ENCODE results near the gene ELP5. TPM values are rescaled to one million over a fixed set of nuclear protein-coding genes. Genes with fewer than 3 reads are reported as not detected.

The ELP5 gene
- 64.8 and 65.3 TPM in 2 replicates for total RNA-seq

- H3K27me3 Mint-ChIP-seq (ENCODE audit: low read depth) = no peaks in the 10 kb centered on the region
- H3K36me3 Mint-ChIP-seq (ENCODE audit: low read depth) = peaks cover 54% of the 10 kb centered on the region
- H3K4me1 Mint-ChIP-seq (ENCODE audit: low read depth) = peaks cover 33% of the 10 kb centered on the region
- H3K4me3 Mint-ChIP-seq (ENCODE audit: low read depth) = peak within 1 kb of the TSS; percentile 92
- intact Hi-C loops (cut with micrococcal nuclease) = loop anchor here (1.0 to 2.0 kb wide), 5 partner anchors 10 to 231 kb away; partner anchors contain the start of genes EIF5A, GABARAP and SLC2A4
- no peaks in the 10 kb centered on the region for H3K9me3 Mint-ChIP-seq
- H3K27ac Mint-ChIP-seq = peak within 1 kb of the TSS; percentile 98
- peak; percentile 88 for DNase-seq (ENCODE audit: low spot score)
Observed at GRCh38 chr17:7252176-7253043, at the start of gene ELP5. ELP5 (plus strand) TSS chr17:7252215; CDS start chr17:7252551, 336 bp downstream.

GRCh38 chr17:7203391-7203790 lies 48.6 kb upstream of the ELP5 start:
- no peak overlapping the region for H3K27ac Mint-ChIP-seq
- DNase-seq (ENCODE audit: low spot score) = no peak
- H3K36me3 Mint-ChIP-seq (ENCODE audit: low read depth) = peaks cover 3% of the 10 kb centered on the region
- H3K4me1 Mint-ChIP-seq (ENCODE audit: low read depth) = peaks cover 23% of the 10 kb centered on the region
- H3K27me3 Mint-ChIP-seq (ENCODE audit: low read depth) = no peaks in the 10 kb centered on the region
- intact Hi-C loops (cut with micrococcal nuclease) = no loop called here
- H3K9me3 Mint-ChIP-seq = no peaks in the 10 kb centered on the region
- H3K4me3 Mint-ChIP-seq (ENCODE audit: low read depth) = peak overlapping the region; percentile 30

- peak overlapping the region; percentile 84 for H3K27ac Mint-ChIP-seq
Observed at GRCh38 chr17:7204336-7204735, 47.7 kb upstream of the ELP5 start.

DNA sequence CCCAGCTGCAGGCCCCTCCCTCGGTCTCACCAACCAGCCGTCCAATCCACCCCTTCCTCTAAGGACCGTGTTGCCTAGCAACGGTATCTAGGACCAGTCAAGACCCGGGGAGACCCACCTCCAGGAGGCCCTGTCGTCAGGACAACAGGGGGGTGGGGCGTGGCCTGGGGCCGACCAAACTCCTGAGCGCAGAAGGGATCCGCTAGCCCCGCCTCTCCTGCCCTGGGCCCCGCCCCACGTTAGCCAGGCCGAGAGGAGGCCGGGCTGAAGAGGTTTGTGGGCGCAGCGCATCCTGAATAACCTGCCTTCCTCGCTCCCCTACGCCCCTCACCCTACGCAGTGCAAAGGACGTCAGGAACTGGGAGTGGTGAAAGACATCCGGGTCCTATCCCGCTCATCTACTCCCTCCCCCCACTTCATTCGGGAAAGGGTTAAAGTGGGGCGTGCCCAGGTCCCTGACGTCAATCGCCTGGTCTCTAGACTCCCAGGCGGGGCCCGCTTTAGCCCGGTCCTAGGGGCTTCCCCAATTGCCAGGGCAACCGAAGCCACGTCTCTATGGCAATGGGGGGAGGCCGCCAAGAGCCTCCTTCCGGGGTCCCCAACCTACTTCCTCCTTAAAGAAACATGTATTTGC lies 47.1 kb upstream of the ELP5 start:
- DNase-seq (ENCODE audit: low spot score) = peak; percentile 89
- Mint-ChIP-seq H3K27me3 (ENCODE audit: low read depth) (no peaks in the 10 kb centered on the region), H3K4me1 (ENCODE audit: low read depth) (peaks cover 23% of the 10 kb centered on the region), H3K4me3 (ENCODE audit: low read depth) (peak overlapping the region; percentile 74), H3K36me3 (ENCODE audit: low read depth) (peaks cover 3% of the 10 kb centered on the region), H3K27ac (peak overlapping the region; percentile 84), H3K9me3 (no peaks in the 10 kb centered on the region)
- intact Hi-C loops (cut with micrococcal nuclease) = loop anchor here (1.0 kb wide), 1 partner anchor 9 kb away; no protein-coding TSS in a partner anchor

More at GRCh38 chr17:7204336-7204735, 47.7 kb upstream of the ELP5 start:
- Mint-ChIP-seq H3K36me3 (ENCODE audit: low read depth) (peaks cover 3% of the 10 kb centered on the region), H3K4me1 (ENCODE audit: low read depth) (peaks cover 23% of the 10 kb centered on the region), H3K9me3 (no peaks in the 10 kb centered on the region), H3K27me3 (ENCODE audit: low read depth) (no peaks in the 10 kb centered on the region), H3K4me3 (ENCODE audit: low read depth) (peak overlapping the region; percentile 74)
- no peak for DNase-seq (ENCODE audit: low spot score)
- intact Hi-C loops (cut with micrococcal nuclease) = no loop called here

DNA sequence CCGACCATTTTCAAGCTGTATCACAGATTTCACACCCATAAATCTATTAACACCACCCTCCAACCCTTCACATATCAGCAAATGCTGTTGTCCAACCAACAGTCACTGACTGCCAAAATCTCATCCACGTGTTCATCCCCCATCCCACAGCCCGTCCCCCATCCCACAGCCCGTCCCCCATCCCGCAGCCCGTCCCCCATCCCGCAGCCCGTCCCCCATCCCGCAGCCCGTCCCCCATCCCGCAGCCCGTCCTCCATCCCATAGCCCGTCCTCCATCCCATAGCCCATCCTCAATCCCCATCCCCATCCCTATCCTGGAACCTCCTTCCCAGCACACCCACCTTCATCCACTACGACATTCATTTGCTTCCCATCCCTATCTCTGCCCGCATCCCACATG lies 46.5 kb upstream of the ELP5 start:
- H3K4me3 Mint-ChIP-seq (ENCODE audit: low read depth) = peak overlapping the region; percentile 74
- peaks cover 3% of the 10 kb centered on the region for H3K27me3 Mint-ChIP-seq (ENCODE audit: low read depth)
- H3K9me3 Mint-ChIP-seq = no peaks in the 10 kb centered on the region
- H3K4me1 Mint-ChIP-seq (ENCODE audit: low read depth) = peaks cover 23% of the 10 kb centered on the region
- intact Hi-C loops (cut with micrococcal nuclease) = loop anchor here (1.0 kb wide), 1 partner anchor 9 kb away; no protein-coding TSS in a partner anchor
- peaks cover 3% of the 10 kb centered on the region for H3K36me3 Mint-ChIP-seq (ENCODE audit: low read depth)
- DNase-seq (ENCODE audit: low spot score) = no peak
- peak overlapping the region; percentile 84 for H3K27ac Mint-ChIP-seq

GRCh38 chr17:7207120-7208001 lies 44.7 kb upstream of the ELP5 start:
- H3K27ac Mint-ChIP-seq = no peak overlapping the region
- H3K4me3 Mint-ChIP-seq (ENCODE audit: low read depth) = no peak overlapping the region
- peaks cover 9% of the 10 kb centered on the region for H3K27me3 Mint-ChIP-seq (ENCODE audit: low read depth)
- peaks cover 23% of the 10 kb centered on the region for H3K4me1 Mint-ChIP-seq (ENCODE audit: low read depth)
- H3K9me3 Mint-ChIP-seq = no peaks in the 10 kb centered on the region
- no peaks in the 10 kb centered on the region for H3K36me3 Mint-ChIP-seq (ENCODE audit: low read depth)
- intact Hi-C loops (cut with micrococcal nuclease) = no loop called here
- no peak for DNase-seq (ENCODE audit: low spot score)

DNA sequence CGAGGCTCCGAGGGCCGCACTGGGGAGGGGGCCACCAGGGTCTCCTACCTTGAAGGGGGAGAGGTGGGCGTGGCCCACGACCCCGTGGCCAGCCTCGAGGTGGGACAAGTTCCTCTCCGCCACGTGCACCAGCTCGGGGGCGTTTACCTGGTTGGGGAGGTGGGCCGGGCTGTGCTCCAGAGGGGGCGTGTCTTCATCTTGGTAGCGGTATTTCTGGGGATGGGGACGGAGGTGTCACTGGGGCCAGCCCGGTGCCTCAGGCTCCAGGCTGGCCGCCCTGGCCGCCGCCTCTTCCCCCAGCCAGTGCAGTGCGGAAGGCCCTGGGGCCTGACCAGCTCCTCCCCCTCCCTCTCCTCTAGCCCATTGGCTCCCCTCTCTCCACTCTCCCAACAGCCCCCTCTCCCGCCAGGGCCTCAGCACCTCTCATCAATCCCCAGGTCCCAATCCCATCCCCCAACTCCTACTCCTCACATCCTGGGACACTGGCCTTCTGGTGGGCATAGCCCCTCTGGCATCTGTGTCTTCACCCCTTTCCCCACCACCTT lies 43.9 kb upstream of the ELP5 start:
- Mint-ChIP-seq H3K9me3 (no peaks in the 10 kb centered on the region), H3K36me3 (ENCODE audit: low read depth) (no peaks in the 10 kb centered on the region), H3K4me3 (ENCODE audit: low read depth) (no peak overlapping the region), H3K4me1 (ENCODE audit: low read depth) (peaks cover 23% of the 10 kb centered on the region), H3K27ac (no peak overlapping the region), H3K27me3 (ENCODE audit: low read depth) (peaks cover 10% of the 10 kb centered on the region)
- intact Hi-C loops (cut with micrococcal nuclease) = no loop called here
- DNase-seq (ENCODE audit: low spot score) = no peak

GRCh38 chr17:7208754-7209460 lies 43.1 kb upstream of the ELP5 start:
- Mint-ChIP-seq H3K9me3 (no peaks in the 10 kb centered on the region), H3K36me3 (ENCODE audit: low read depth) (no peaks in the 10 kb centered on the region), H3K27me3 (ENCODE audit: low read depth) (peaks cover 15% of the 10 kb centered on the region), H3K4me3 (ENCODE audit: low read depth) (no peak overlapping the region), H3K4me1 (ENCODE audit: low read depth) (peaks cover 29% of the 10 kb centered on the region), H3K27ac (no peak overlapping the region)
- no peak for DNase-seq (ENCODE audit: low spot score)
- intact Hi-C loops (cut with micrococcal nuclease) = no loop called here

GRCh38 chr17:7211491-7212273 lies 40.3 kb upstream of the ELP5 start:
- intact Hi-C loops (cut with micrococcal nuclease) = no loop called here
- Mint-ChIP-seq H3K27me3 (ENCODE audit: low read depth) (peaks cover 15% of the 10 kb centered on the region), H3K4me1 (ENCODE audit: low read depth) (peaks cover 31% of the 10 kb centered on the region), H3K4me3 (ENCODE audit: low read depth) (no peak overlapping the region), H3K36me3 (ENCODE audit: low read depth) (no peaks in the 10 kb centered on the region), H3K27ac (no peak overlapping the region), H3K9me3 (no peaks in the 10 kb centered on the region)
- no peak for DNase-seq (ENCODE audit: low spot score)

DNA sequence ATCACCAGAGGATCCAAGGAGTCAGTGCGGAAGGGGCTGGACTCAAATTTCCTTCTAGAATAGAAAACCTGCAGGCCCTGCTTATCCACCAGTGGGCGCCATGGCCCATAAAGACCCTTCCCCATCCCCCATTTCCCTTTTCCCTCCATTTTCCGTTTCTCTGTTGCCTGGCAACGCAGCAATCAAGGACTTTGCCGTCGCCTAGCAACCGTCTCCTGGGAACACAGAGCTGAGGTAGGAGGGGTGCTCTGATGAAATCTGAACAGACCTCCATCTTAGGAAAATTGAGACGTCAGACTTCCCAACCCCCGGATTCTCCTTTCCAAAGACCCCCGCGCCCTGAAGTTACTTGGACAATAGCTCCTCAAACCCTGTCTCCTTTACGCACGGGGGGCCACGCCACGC lies 38.1 kb upstream of the ELP5 start:
- DNase-seq (ENCODE audit: low spot score) = peak; percentile 63
- peak overlapping the region; percentile 85 for H3K4me3 Mint-ChIP-seq (ENCODE audit: low read depth)
- peak overlapping the region; percentile 93 for H3K27ac Mint-ChIP-seq
- H3K27me3 Mint-ChIP-seq (ENCODE audit: low read depth) = peaks cover 15% of the 10 kb centered on the region
- H3K36me3 Mint-ChIP-seq (ENCODE audit: low read depth) = no peaks in the 10 kb centered on the region
- H3K4me1 Mint-ChIP-seq (ENCODE audit: low read depth) = peaks cover 42% of the 10 kb centered on the region
- H3K9me3 Mint-ChIP-seq = no peaks in the 10 kb centered on the region
- intact Hi-C loops (cut with micrococcal nuclease) = loop anchor here (1.0 to 2.0 kb wide), 4 partner anchors 9 to 179 kb away; partner anchors contain the start of genes EIF5A and PHF23
